NOMO-1 treated with dmso at 0.1 percent for 144 hours (cell line): Measurements from ENCODE around the gene PDZRN3.

ENCODE experiments used
- DNase-seq: peaks from one replicate; lab custom pipeline; 2025; ENCODE audit not compliant: unreplicated experiment; lab: John Stamatoyannopoulos, UW

Gene PDZRN3

DNA sequence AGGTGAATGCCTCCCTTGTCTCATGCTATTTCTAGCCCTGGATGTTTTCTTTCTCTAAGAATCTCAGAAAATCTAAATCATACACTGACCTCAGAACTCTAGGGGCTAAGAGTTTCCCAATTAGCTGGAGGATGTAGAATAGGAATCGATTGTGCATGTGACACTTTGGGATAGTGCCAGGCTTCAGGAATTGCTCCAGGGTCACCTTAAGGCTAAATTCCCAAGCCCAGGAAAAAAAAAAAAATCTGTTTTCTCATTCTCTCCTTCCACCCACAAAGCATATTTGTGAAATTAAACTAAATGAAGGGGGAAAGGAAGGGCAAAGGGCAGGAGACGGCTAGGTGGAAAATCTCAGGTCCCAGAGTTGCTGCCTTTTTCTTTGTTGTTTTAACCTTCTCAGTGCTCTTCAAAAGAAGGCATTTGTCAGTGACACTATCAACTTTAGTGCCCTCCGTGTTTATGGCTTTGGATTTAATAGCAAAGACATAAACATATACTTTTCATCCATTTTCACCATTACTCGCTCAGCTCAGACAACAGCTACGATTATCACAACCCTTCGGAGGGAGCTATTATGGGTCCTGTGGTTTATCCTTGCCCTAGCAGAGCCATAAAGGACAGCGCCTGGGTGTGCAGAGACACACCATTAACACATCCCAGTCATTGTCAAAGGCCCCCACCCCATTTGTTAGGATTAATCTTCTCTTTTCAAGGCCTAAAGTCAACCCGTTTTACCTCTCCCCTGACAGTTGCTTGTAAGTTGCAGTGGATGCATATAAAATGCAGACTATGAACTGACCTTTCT lies 271.7 kb downstream of the PDZRN3 start:
- DNase-seq, result no peak

DNA sequence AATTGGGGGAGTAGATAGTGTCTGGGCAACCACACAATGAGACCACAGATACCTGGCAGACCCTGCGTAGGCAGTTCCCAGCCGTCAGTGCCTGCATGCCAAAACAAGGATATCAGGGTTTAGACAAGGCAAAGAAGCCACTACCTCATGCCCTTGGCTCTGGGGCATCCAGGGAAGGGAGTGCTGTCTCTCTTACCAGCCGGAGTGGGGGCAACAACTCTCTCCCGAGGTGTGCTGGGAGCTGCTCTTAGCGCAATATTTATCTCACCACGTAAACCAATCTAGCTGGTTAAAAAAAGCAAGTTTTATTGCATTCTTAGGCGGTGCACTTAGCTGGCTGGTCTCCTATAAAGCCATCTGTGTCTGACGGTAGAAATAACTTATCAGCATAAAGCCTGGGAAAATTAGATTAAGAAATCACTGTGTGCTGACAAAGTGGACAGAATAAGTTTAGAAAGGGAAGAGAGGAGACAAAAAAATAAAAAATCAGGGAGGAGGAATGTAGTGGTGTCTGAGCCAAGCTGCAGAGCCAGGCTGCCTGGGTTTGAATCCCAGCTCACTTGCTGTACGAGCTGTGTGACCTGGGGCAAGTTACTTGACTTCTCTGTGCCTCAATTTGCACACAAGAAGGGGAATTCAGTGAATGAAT lies 273.2 kb downstream of the PDZRN3 start:
- no peak for DNase-seq

DNA sequence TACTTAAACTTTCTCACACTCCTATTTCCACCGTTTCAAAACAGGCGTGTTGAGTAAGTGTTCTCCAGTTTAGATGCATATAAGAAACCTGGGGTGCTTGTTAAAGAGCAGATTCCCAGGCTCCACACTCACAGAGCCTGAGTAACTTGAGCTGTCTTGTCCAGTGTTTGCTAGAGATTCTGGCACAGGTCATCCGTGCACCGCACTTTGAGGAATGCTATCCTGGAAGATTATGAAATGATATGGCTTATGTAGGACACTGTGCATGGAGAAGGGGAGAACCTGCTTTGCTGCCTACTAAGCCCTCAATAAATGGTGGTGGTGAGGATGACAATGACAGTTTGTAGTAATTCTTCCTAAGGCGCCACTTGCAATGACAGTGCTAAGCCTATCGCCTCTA lies 273.7 kb downstream of the PDZRN3 start:
- no peak for DNase-seq

DNA sequence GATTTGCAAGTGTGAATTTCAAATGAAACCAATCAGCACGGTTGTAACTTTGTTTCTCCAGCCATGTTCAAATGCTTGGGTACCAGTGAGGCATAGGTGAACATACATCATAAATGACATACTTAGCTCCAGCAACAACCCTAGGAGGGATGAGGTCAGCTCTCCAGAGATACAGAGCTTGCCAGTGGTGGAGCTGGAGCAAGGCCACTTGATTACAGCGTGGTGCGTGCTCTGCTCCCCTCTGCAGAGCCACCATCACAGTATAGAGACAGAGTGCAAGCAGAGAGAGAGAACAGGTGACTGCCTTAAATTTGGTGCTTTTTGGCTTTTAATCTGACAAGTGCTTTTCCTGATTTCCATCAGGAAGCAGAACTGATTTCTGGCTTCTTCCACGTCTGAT lies 275.1 kb downstream of the PDZRN3 start:
- no peak for DNase-seq

DNA sequence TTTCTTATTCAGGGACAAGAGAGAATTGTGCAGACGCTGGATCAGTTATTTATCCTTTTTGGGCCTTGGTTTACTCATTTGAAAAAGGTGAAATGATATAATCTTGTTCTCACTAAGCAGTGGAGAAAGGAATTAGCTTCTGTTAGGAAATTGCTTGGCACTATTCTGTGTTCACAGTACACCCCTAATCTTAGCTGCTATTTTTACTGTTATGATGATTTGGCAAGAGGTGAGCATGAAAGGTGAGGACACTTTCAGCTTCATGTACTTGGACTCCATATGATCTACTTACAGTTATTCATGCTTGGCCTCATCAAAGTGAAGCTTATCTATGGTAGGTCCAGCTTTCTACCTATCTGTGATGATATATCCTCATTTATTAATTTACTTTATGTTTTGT lies 282.7 kb downstream of the PDZRN3 start:
- no peak for DNase-seq

DNA sequence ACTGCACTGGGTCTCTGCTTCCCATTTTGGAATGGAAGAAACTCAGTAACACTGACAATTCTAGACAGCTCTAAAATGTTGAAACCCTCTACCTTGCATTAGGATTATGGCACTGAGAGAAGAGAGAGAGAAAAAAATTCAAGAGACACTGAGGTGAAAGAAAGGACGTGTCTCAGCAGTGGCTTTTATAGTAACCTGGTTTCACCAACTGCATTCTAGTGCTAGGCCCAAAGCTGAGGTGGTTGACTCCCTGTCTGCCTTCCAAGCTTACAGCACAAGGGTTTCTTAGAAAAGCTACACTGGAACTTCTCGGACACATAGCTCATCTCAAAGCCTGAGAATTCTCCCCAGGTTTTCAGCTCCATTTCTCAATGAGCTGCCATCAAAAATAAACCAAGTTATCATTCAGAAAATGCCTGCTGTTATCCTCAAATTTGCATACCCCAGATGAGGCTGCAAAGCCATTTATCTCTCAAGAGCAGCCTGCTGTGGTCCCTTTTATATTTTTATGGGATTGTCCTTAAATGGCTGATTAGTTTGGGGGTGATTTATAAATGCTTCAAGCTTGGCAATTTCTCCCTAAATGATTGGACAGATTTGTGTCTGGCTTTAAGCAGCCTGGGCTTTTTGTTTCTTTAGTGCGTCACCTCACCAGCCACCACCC lies 283.3 kb downstream of the PDZRN3 start:
- no peak for DNase-seq

DNA sequence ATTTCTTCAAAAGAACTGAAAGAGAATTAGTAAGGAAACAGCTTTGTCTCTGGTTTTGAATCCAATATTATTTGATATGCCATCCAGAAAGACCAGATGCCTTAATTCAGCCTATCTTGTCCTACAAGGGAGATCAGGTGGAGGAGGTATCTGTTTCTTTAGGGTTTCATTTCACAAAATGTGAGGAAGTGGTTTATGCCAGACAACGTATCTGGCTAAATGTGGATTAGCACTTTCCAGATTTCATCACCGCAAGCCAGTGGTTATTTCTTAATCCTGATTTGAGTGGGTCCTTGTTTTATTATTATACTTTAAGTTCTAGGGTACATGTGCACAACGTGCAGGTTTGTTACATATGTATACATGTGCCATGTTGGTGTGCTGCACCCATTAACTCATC lies 292.2 kb downstream of the PDZRN3 start:
- no peak for DNase-seq
